ENCODE results near the gene CERKL. TPM values are rescaled to one million over a fixed set of nuclear protein-coding genes. Genes with fewer than 3 reads are reported as not detected.

Gene CERKL
- total RNA-seq, 4 donors from 2014 or later: 1.5 to 2.6 TPM; not detected in 2

GRCh38 chr2:181626671-181627070 is 30.2 kb downstream of the CERKL start:
- Histone ChIP-seq H3K4me1 (no peaks in the 10 kb centered on the region), H3K36me3 (no peaks in the 10 kb centered on the region), H3K27ac (no peak overlapping the region), H3K27me3 (no peaks in the 10 kb centered on the region), H3K4me3 (no peak overlapping the region), H3K9me3 (no peaks in the 10 kb centered on the region)
- TF ChIP-seq CTCF (IDR thresholded peaks at IDR 0.05) (no peak), POLR2A (IDR thresholded peaks at IDR 0.05) (no peak)
- intact Hi-C loops (cut with DNase I; ENCODE audit: low total_unique reads): no loop called here
- DNase-seq: no peak

- H3K36me3 ChIP-seq: no peaks in the 10 kb centered on the region
- intact Hi-C loops (cut with DNase I; ENCODE audit: low total_unique reads): no loop called here
- H3K4me3 ChIP-seq: no peak overlapping the region
- no peaks in the 10 kb centered on the region for H3K4me1 ChIP-seq
- no peak for DNase-seq
- no peak for TF ChIP-seq CTCF (IDR thresholded peaks at IDR 0.05)
- TF ChIP-seq POLR2A (IDR thresholded peaks at IDR 0.05): no peak
- no peaks in the 10 kb centered on the region for H3K9me3 ChIP-seq
- no peak overlapping the region for H3K27ac ChIP-seq
- no peaks in the 10 kb centered on the region for H3K27me3 ChIP-seq
These were observed 33.7 kb downstream of the CERKL start for GRCh38 chr2:181623159-181623558.

- no peak for TF ChIP-seq POLR2A (IDR thresholded peaks at IDR 0.05)
- no peak for TF ChIP-seq CTCF (IDR thresholded peaks at IDR 0.05)
- intact Hi-C loops (cut with DNase I; ENCODE audit: low total_unique reads): no loop called here
- Histone ChIP-seq H3K9me3 (no peaks in the 10 kb centered on the region), H3K4me1 (no peaks in the 10 kb centered on the region), H3K27me3 (no peaks in the 10 kb centered on the region), H3K27ac (no peak overlapping the region), H3K36me3 (no peaks in the 10 kb centered on the region), H3K4me3 (no peak overlapping the region)
- no peak for DNase-seq
These were observed 35.0 kb downstream of the CERKL start for GRCh38 chr2:181621779-181622490.

- no peak for TF ChIP-seq POLR2A (IDR thresholded peaks at IDR 0.05)
- no peak for TF ChIP-seq CTCF (IDR thresholded peaks at IDR 0.05)
- DNase-seq: no peak
- Histone ChIP-seq H3K9me3 (no peaks in the 10 kb centered on the region), H3K4me1 (no peaks in the 10 kb centered on the region), H3K36me3 (no peaks in the 10 kb centered on the region), H3K4me3 (no peak overlapping the region), H3K27ac (no peak overlapping the region), H3K27me3 (no peaks in the 10 kb centered on the region)
- intact Hi-C loops (cut with DNase I; ENCODE audit: low total_unique reads): no loop called here
These were observed 37.4 kb downstream of the CERKL start for GRCh38 chr2:181619516-181619915.

- no peak for DNase-seq
- TF ChIP-seq CTCF (IDR thresholded peaks at IDR 0.05): no peak
- TF ChIP-seq POLR2A (IDR thresholded peaks at IDR 0.05): no peak
- Histone ChIP-seq H3K27me3 (no peaks in the 10 kb centered on the region), H3K9me3 (no peaks in the 10 kb centered on the region), H3K4me3 (no peak overlapping the region), H3K36me3 (no peaks in the 10 kb centered on the region), H3K27ac (no peak overlapping the region), H3K4me1 (no peaks in the 10 kb centered on the region)
- intact Hi-C loops (cut with DNase I; ENCODE audit: low total_unique reads): no loop called here
These were observed 40.2 kb downstream of the CERKL start for GRCh38 chr2:181616715-181617114.
